H1 (cell line): ENCODE measurements around the gene ANKRD24. TPM values are rescaled to one million over a fixed set of nuclear protein-coding genes. Genes with fewer than 3 reads are reported as not detected.

Source experiments
- CTCF ChIA-PET: fragments of 300-600 bp; sonication (Branson Sonifier 250); formaldehyde crosslinking; loops from one replicate; lab custom pipeline; 2021; ENCODE audit not compliant: partially characterized antibody; lab: Charles Lee
- POLR2A ChIA-PET: fragments of 300-600 bp; sonication (Branson Sonifier 250); formaldehyde crosslinking; loops from one replicate; lab custom pipeline; 2021; ENCODE audit warnings: inconsistent platforms; ENCODE audit not compliant: partially characterized antibody; lab: Charles Lee
- DNase-seq, 2 experiments: peaks; one replicate each; pipeline versions ENCODE4 v3.0.0 to v3.0.0-alpha.2; 2010 to 2022; ENCODE audit warnings: low spot score in 2 of 2, low read depth in 1 of 2, mixed read lengths in 1 of 2
- FAIRE-seq: peaks from 2 replicates; lab custom pipeline; 2011; peaks lifted over from hg19 to GRCh38; lab: Jason Lieb, UNC
- H2AFZ ChIP-seq: 2 replicates; pipeline ENCODE4 v1.8.1; 2012; ENCODE audit warnings: low read length, inconsistent platforms
- H2AK5ac ChIP-seq: 2 replicates; pipeline ENCODE4 v1.6.1; 2013; ENCODE audit warnings: low read depth, low read length
- H2BK120ac ChIP-seq: replicated peaks from 2 replicates; pipeline ENCODE3; 2013; ENCODE audit warnings: low read depth, low read length, inconsistent platforms
- H2BK12ac ChIP-seq: 2 replicates; pipeline ENCODE4 v1.6.1; 2013; ENCODE audit warnings: low read depth, low read length
- H2BK15ac ChIP-seq: 2 replicates; pipeline ENCODE4 v1.6.1; 2013; ENCODE audit warnings: low read length
- H2BK20ac ChIP-seq: 2 replicates; pipeline ENCODE4 v1.6.1; 2013; ENCODE audit warnings: low read length
- H2BK5ac ChIP-seq: 2 replicates; pipeline ENCODE4 v1.6.1; 2013; ENCODE audit warnings: low read depth, low read length
- H3K14ac ChIP-seq: 2 replicates; pipeline ENCODE4 v1.6.1; 2013; ENCODE audit warnings: inconsistent platforms; ENCODE audit not compliant: insufficient read length
- H3K18ac ChIP-seq: 2 replicates; pipeline ENCODE4 v1.6.1; 2013; ENCODE audit warnings: low read length; ENCODE audit errors: extremely low read depth
- H3K23ac ChIP-seq: 2 replicates; pipeline ENCODE4 v1.6.1; 2013; ENCODE audit warnings: inconsistent platforms; ENCODE audit not compliant: insufficient read length
- H3K23me2 ChIP-seq: 2 replicates; pipeline ENCODE4 v1.6.1; 2013; ENCODE audit warnings: low read depth, low read length
- H3K27ac ChIP-seq: 2 replicates; pipeline ENCODE4 v1.6.1; 2011; ENCODE audit warnings: low read depth, low read length, inconsistent platforms
- H3K27me3 ChIP-seq, 4 experiments: replicated peaks in 1 of 4; 1 replicate in 1 of 4; 2 replicates in 3 of 4; pipeline versions ENCODE4 v1.6.1 to v1.8.1; 2011 to 2013; ENCODE audit warnings: low read length in 3 of 4, mild to moderate bottlenecking in 3 of 4, inconsistent platforms in 2 of 4, mixed read lengths in 2 of 4, moderate library complexity in 1 of 4; ENCODE audit not compliant: control insufficient read depth in 3 of 4, insufficient read depth in 3 of 4; ENCODE audit errors: extremely low read depth in 1 of 4
- H3K36me3 ChIP-seq, 4 experiments: 2 replicates each; pipeline versions ENCODE4 v1.6.1 to v1.8.1; 2011 to 2013; ENCODE audit warnings: mild to moderate bottlenecking in 4 of 4, low read length in 3 of 4, moderate library complexity in 2 of 4, control low read depth in 1 of 4, inconsistent platforms in 1 of 4; ENCODE audit not compliant: insufficient read depth in 4 of 4, control insufficient read depth in 2 of 4
- H3K4ac ChIP-seq: replicated peaks from 2 replicates; pipeline ENCODE3; 2013; ENCODE audit warnings: low read length, low read depth, mixed read lengths, inconsistent platforms; ENCODE audit not compliant: insufficient read length
- H3K4me1 ChIP-seq, 4 experiments: replicated peaks in 1 of 4; 1 replicate in 1 of 4; 2 replicates in 3 of 4; pipeline versions ENCODE4 v1.6.1 to v1.8.1; 2011 to 2013; ENCODE audit warnings: low read length in 3 of 4, inconsistent platforms in 2 of 4, mixed read lengths in 1 of 4; ENCODE audit not compliant: insufficient read depth in 4 of 4, control insufficient read depth in 3 of 4
- H3K4me2 ChIP-seq, 2 experiments: 2 replicates each; pipeline versions ENCODE4 v1.6.1 to v1.8.1; 2011 to 2013; ENCODE audit warnings: low read depth in 2 of 2, low read length in 2 of 2, control low read depth in 1 of 2, inconsistent platforms in 1 of 2, mild to moderate bottlenecking in 1 of 2; ENCODE audit not compliant: insufficient read depth in 1 of 2
- H3K4me3 ChIP-seq, 4 experiments: fragments of 200-600, 300-600 bp in 1 of 4; sonication (generic), shearing (Covaris generic), sonication (Bioruptor Twin) in 1 of 4; 2 replicates each; pipeline versions ENCODE4 v1.5.1 to v1.8.1; 2011 to 2016; ENCODE audit warnings: low read length in 4 of 4, low read depth in 3 of 4, control low read depth in 2 of 4, inconsistent platforms in 2 of 4, mild to moderate bottlenecking in 2 of 4, mixed read lengths in 1 of 4, moderate library complexity in 1 of 4; ENCODE audit not compliant: insufficient read depth in 2 of 4; ENCODE audit errors: extremely low read depth in 1 of 4
- H3K56ac ChIP-seq: replicated peaks from 2 replicates; pipeline ENCODE3; 2013; ENCODE audit warnings: low read depth, mild to moderate bottlenecking, mixed read lengths, low read length, inconsistent platforms; ENCODE audit not compliant: insufficient read length
- H3K79me1 ChIP-seq: 2 replicates; pipeline ENCODE4 v1.6.1; 2013; ENCODE audit warnings: low read depth, low read length, control low read depth
- H3K79me2 ChIP-seq, 2 experiments: 2 replicates each; pipeline versions ENCODE4 v1.6.1 to v1.8.1; 2012 to 2013; ENCODE audit warnings: low read length in 2 of 2, mild to moderate bottlenecking in 2 of 2, inconsistent platforms in 1 of 2; ENCODE audit not compliant: insufficient read depth in 2 of 2, control insufficient read depth in 1 of 2
- H3K9ac ChIP-seq, 4 experiments: replicated peaks in 1 of 4; 1 replicate in 1 of 4; 2 replicates in 3 of 4; pipeline versions ENCODE4 v1.6.1 to v1.8.1; 2011 to 2013; ENCODE audit warnings: low read depth in 3 of 4, low read length in 3 of 4, control low read depth in 2 of 4, mild to moderate bottlenecking in 2 of 4, moderate library complexity in 2 of 4, inconsistent platforms in 1 of 4; ENCODE audit errors: extremely low read depth in 1 of 4
- H3K9me3 ChIP-seq, 2 experiments: 2 replicates each; pipeline versions ENCODE4 v1.6.1 to v1.8.1; 2012 to 2013; ENCODE audit warnings: mild to moderate bottlenecking in 2 of 2, moderate library complexity in 2 of 2, control low read depth in 1 of 2, inconsistent platforms in 1 of 2, low read depth in 1 of 2, low read length in 1 of 2, mixed read lengths in 1 of 2; ENCODE audit not compliant: insufficient read depth in 2 of 2
- H4K20me1 ChIP-seq, 2 experiments: replicated peaks in 1 of 2; 2 replicates each; pipeline versions ENCODE3 to v1.8.1; 2011 to 2013; ENCODE audit warnings: inconsistent platforms in 2 of 2, low read length in 2 of 2, mild to moderate bottlenecking in 1 of 2; ENCODE audit not compliant: insufficient read depth in 2 of 2, control insufficient read depth in 1 of 2
- H4K5ac ChIP-seq: 2 replicates; pipeline ENCODE4 v1.6.1; 2013; ENCODE audit warnings: low read length, low read depth, mixed read lengths, inconsistent platforms; ENCODE audit not compliant: insufficient read length
- H4K8ac ChIP-seq: 2 replicates; pipeline ENCODE4 v1.8.0; 2013; ENCODE audit warnings: mild to moderate bottlenecking, moderate library complexity, low read length, inconsistent platforms; ENCODE audit not compliant: insufficient read depth; ENCODE audit errors: extremely low read depth
- H4K91ac ChIP-seq: replicated peaks from 2 replicates; pipeline ENCODE3; 2013; ENCODE audit warnings: low read length, mixed read lengths, inconsistent platforms; ENCODE audit not compliant: insufficient read length
- ASH2L ChIP-seq: fragments of 200-600, 300-600 bp; sonication (generic); IDR thresholded peaks from one replicate; pipeline ENCODE4 v1.7.1; 2017; ENCODE audit warnings: low read length
- CTBP2 ChIP-seq: IDR thresholded peaks from 2 replicates; pipeline ENCODE4 v1.7.0; 2011; ENCODE audit warnings: borderline replicate concordance, mild to moderate bottlenecking, moderate library complexity, mixed read lengths, low read length; ENCODE audit not compliant: insufficient read depth, insufficient read length
- CTCF ChIP-seq, 3 experiments: IDR thresholded peaks; 1 replicate in 2 of 3; 2 replicates in 1 of 3; pipeline versions ENCODE4 v1.5.1 to v1.6.1; 2011; ENCODE audit warnings: low read length in 3 of 3, mild to moderate bottlenecking in 3 of 3, inconsistent platforms in 2 of 3, low read depth in 1 of 3, moderate library complexity in 1 of 3; ENCODE audit not compliant: insufficient read depth in 1 of 3; ENCODE audit errors: control extremely low read depth in 1 of 3
- MAFK ChIP-seq: IDR thresholded peaks from 2 replicates; pipeline ENCODE4 v1.6.1; 2012; ENCODE audit warnings: low read depth, mild to moderate bottlenecking, improper control_type of control experiment, low read length
- POLR2A ChIP-seq, 2 experiments: IDR thresholded peaks; 1 replicate in 1 of 2; 2 replicates in 1 of 2; pipeline ENCODE4 v1.6.1; 2011; ENCODE audit warnings: low read depth in 2 of 2, low read length in 2 of 2, mild to moderate bottlenecking in 2 of 2; ENCODE audit errors: control extremely low read depth in 1 of 2
- RFX5 ChIP-seq: IDR thresholded peaks from 2 replicates; pipeline ENCODE4 v1.6.1; 2011; ENCODE audit warnings: low read depth, low read length, improper control_type of control experiment, borderline replicate concordance
- SIN3A ChIP-seq, 2 experiments: IDR thresholded peaks in 1 of 2; conservative IDR thresholded peaks in 1 of 2; 2 replicates each; pipeline ENCODE4 v1.6.1; 2011 to 2012; ENCODE audit warnings: low read length in 2 of 2, improper control_type of control experiment in 1 of 2, low read depth in 1 of 2, mild to moderate bottlenecking in 1 of 2
- SIX5 ChIP-seq: IDR thresholded peaks from 2 replicates; pipeline ENCODE4 v1.6.1; 2011; ENCODE audit warnings: mild to moderate bottlenecking, low read depth, low read length
- SP1 ChIP-seq: IDR thresholded peaks from 2 replicates; pipeline ENCODE4 v1.6.1; 2011; ENCODE audit warnings: low read depth, low read length
- WGBS, 2 experiments: shearing (Covaris generic) in 1 of 2; methylation state at CpG; one replicate each; pipeline versions ENCODE4 v1.1.6 to v1.1.7; 2013 to 2015; ENCODE audit warnings: low lambda C conversion rate in 2 of 2, mixed read lengths in 2 of 2, inconsistent platforms in 1 of 2, low coverage in 1 of 2, missing lambda C conversion rate in 1 of 2; ENCODE audit not compliant: insufficient replicate concordance in 2 of 2, insufficient coverage in 1 of 2, insufficient read length in 1 of 2; ENCODE audit errors: extremely low coverage in 1 of 2, missing lambda C conversion rate in 1 of 2; 5-methylcytosine and 5-hydroxymethylcytosine counted together
- polyA plus RNA-seq, 7 experiments: library from polyadenylated mRNA; depleted of rRNA in 3 of 7; stranded (reverse) in 5 of 7; unstranded in 2 of 7; fragments of >200 nt in 5 of 7; fragments of 200-250 nt in 2 of 7; gene quantifications; 1 replicate in 5 of 7; 2 replicates in 1 of 7; 4 replicates in 1 of 7; pipeline versions ENCODE4 v1.2.1 to v1.2.3, GENCODE V29; 2011 to 2013; ENCODE audit warnings: missing spikeins in 2 of 7, mixed read lengths in 2 of 7
- total RNA-seq: library from RNA; stranded (reverse); fragmentation: NEBNext Ultra II Directional; extraction: Animal tissue kit (Norgen Biotek cat#: 25700); gene quantifications from 2 replicates; pipeline ENCODE4 v1.2.1, GENCODE V29; 2021

Gene ANKRD24
- total and polyA plus RNA-seq, 2 of the 8 experiments (the other 6 are each of a cell fraction or from before 2014, with no cell fraction given), result 7.6 to 14.1 TPM

GRCh38 chr19:4197625-4198466 is 15.4 kb downstream of the ANKRD24 start:
- no peak overlapping the region for H2BK15ac ChIP-seq
- H3K14ac ChIP-seq, result no peak overlapping the region
- no peaks in the 10 kb centered on the region for H4K20me1 ChIP-seq
- no peak for FAIRE-seq
- H3K23me2 ChIP-seq, result peaks cover 4% of the 10 kb centered on the region
- no peak overlapping the region for H3K9ac ChIP-seq
- H2BK120ac ChIP-seq, result no peak overlapping the region
- 33 to 100% methylated on average over 3 to 36 of the region's 70 CpGs for WGBS, 2 experiments
- no peak overlapping the region for H2AK5ac ChIP-seq
- peaks cover 0 to 7% (median 3%) of the 10 kb centered on the region in 4 experiments; a peak in 2 of 7 replicates for H3K27me3 ChIP-seq
- H4K8ac ChIP-seq, result no peak overlapping the region; the same call in 1 of the 2 replicates
- H3K27ac ChIP-seq, result no peak overlapping the region
- peak overlapping the region; percentile 23 to 87 (median 47); a peak in 7 of 8 replicates for H3K4me3 ChIP-seq
- H2BK5ac ChIP-seq, result no peak overlapping the region
- H3K4ac ChIP-seq, result peak overlapping the region; percentile 74
- ChIA-PET POLR2A (interaction anchor here (1.0 to 1.4 kb wide), 2 partner anchors 8 to 222 kb away, joined by 3 to 4 read pairs; no protein-coding TSS in a partner anchor), CTCF (interaction anchor here (8.5 kb wide), 1 partner anchor 30 kb away, joined by 91 read pairs; no protein-coding TSS in a partner anchor)
- no peaks in the 10 kb centered on the region for H3K79me2 ChIP-seq
- no peak overlapping the region for H2BK20ac ChIP-seq
- no peaks in the 10 kb centered on the region for H3K79me1 ChIP-seq
- peaks cover 0 to 2% (median 0%) of the 10 kb centered on the region in 4 experiments; a peak in 3 of 7 replicates for H3K4me1 ChIP-seq
- peak overlapping the region; percentile 22 for H4K5ac ChIP-seq
- H3K4me2 ChIP-seq, result peak overlapping the region; percentile 65 to 79
- H3K9me3 ChIP-seq, result no peaks in the 10 kb centered on the region
- H4K91ac ChIP-seq, result no peak overlapping the region
- no peak overlapping the region for H3K18ac ChIP-seq
- H2AFZ ChIP-seq, result no peak overlapping the region
- H3K56ac ChIP-seq, result no peak overlapping the region
- no peak overlapping the region for H2BK12ac ChIP-seq
- DNase-seq, result peak in 1 of 2 experiments; percentile 80
- no peak overlapping the region for H3K23ac ChIP-seq
- H3K36me3 ChIP-seq, result no peaks in the 10 kb centered on the region
- TF ChIP-seq CTCF (IDR thresholded peaks at IDR 0.05; ENCODE audit: control extremely low read depth in 1 of 3, insufficient read depth in 1 of 3, low read depth in 1 of 3, low read length in 3 of 3) (no peak), ASH2L (peak; percentile 71), SIN3A (conservative IDR thresholded peaks at IDR 0.05 in 1 of 2, IDR thresholded peaks at IDR 0.05 in 1 of 2; ENCODE audit: low read depth in 1 of 2, low read length in 2 of 2) (no peak), POLR2A (IDR thresholded peaks at IDR 0.05; ENCODE audit: control extremely low read depth in 1 of 2, low read depth in 2 of 2, low read length in 2 of 2) (no peak), CTBP2 (no peak), RFX5 (no peak), SIX5 (no peak), SP1 (no peak), MAFK (no peak)
